CD4-positive, alpha-beta T cell treated with Interleukin-15 for 4 hours (primary cell): ENCODE measurements around the gene IL4.
"Not testable (repeated sequence)": the region's sequence is repeated elsewhere in the genome, so short reads cannot be mapped to it uniquely, and the experiment has no call there.

Experiments
- DNase-seq: peaks from one replicate; pipeline ENCODE4 v3.0.0-alpha.2; 2020; ENCODE audit warnings: low spot score

IL4 gene

GRCh38 chr5:132673939-132674630, at the start of gene IL4:
IL4 (plus strand) TSS chr5:132673989; CDS start chr5:132674051, 62 bp downstream.
- DNase-seq: no peak

GRCh38 chr5:132627470-132627869, 46.3 kb upstream of the IL4 start:
- no peak for DNase-seq

- DNase-seq: no peak
Observed at GRCh38 chr5:132628814-132629213, 45.0 kb upstream of the IL4 start.

GRCh38 chr5:132629230-132629944, 44.4 kb upstream of the IL4 start:
- peak; percentile 24 for DNase-seq

GRCh38 chr5:132633587-132633986, 40.2 kb upstream of the IL4 start:
- DNase-seq: not testable (repeated sequence)

GRCh38 chr5:132635873-132636272, 37.9 kb upstream of the IL4 start:
- DNase-seq: no peak

- DNase-seq: no peak
Observed at GRCh38 chr5:132637241-132637640, 36.5 kb upstream of the IL4 start.

GRCh38 chr5:132639706-132640130, 34.1 kb upstream of the IL4 start:
- DNase-seq: no peak

GRCh38 chr5:132640613-132641012, 33.2 kb upstream of the IL4 start:
- no peak for DNase-seq

- DNase-seq: no peak
Observed at GRCh38 chr5:132641241-132641723, 32.5 kb upstream of the IL4 start.

GRCh38 chr5:132641841-132642240, 31.9 kb upstream of the IL4 start:
- no peak for DNase-seq

GRCh38 chr5:132644177-132644576, 29.6 kb upstream of the IL4 start:
- DNase-seq: no peak

GRCh38 chr5:132646583-132647266, 27.1 kb upstream of the IL4 start:
- DNase-seq: no peak

GRCh38 chr5:132647473-132647872, 26.3 kb upstream of the IL4 start:
- DNase-seq: no peak

- DNase-seq: no peak
Observed at GRCh38 chr5:132648355-132648754, 25.4 kb upstream of the IL4 start.

- no peak for DNase-seq
Observed at GRCh38 chr5:132651838-132652469, 21.8 kb upstream of the IL4 start.

- DNase-seq: no peak
Observed at GRCh38 chr5:132653716-132654115, 20.1 kb upstream of the IL4 start.

GRCh38 chr5:132655821-132656773, 17.7 kb upstream of the IL4 start:
- peak; percentile 29 for DNase-seq

- DNase-seq: no peak
Observed at GRCh38 chr5:132656774-132657355, 16.9 kb upstream of the IL4 start.

- no peak for DNase-seq
Observed at GRCh38 chr5:132657676-132658380, 16.0 kb upstream of the IL4 start, which contains the start of gene IL13. IL13 (plus strand) TSS chr5:132658173; CDS start chr5:132658187, 14 bp downstream.
